Pulmonary artery endothelial cell (primary cell): ENCODE measurements around the gene MMADHC. TPM values are rescaled to one million over a fixed set of nuclear protein-coding genes. Genes with fewer than 3 reads are reported as not detected.
"Not testable (repeated sequence)": the region's sequence is repeated elsewhere in the genome, so short reads cannot be mapped to it uniquely, and the experiment has no call there.

ENCODE experiments used
- DNase-seq: peaks from one replicate; pipeline ENCODE4 v3.0.0-alpha.2; 2011; ENCODE audit warnings: low read depth, low spot score
- total RNA-seq: library from RNA; depleted of rRNA; stranded (reverse); fragments of >200 nt; gene quantifications from 2 replicates; pipeline ENCODE4 v1.2.3, GENCODE V29; 2014

Gene MMADHC
- total RNA-seq, 1 donor from 2014 or later: 174 TPM

- DNase-seq: no peak
Measured at GRCh38 chr2:149595056-149595963, 7.7 kb upstream of the MMADHC start.

GRCh38 chr2:149594411-149594810, 6.8 kb upstream of the MMADHC start:
- no peak for DNase-seq

GRCh38 chr2:149587950-149588487, 444 bp upstream of the MMADHC start:
- DNase-seq: no peak

GRCh38 chr2:149586898-149587219, 716 bp downstream of the MMADHC start:
- no peak for DNase-seq

- no peak for DNase-seq
Measured at GRCh38 chr2:149586063-149586462, 1.5 kb downstream of the MMADHC start.

- no peak for DNase-seq
Measured at GRCh38 chr2:149585166-149585885, 2.2 kb downstream of the MMADHC start.

- no peak for DNase-seq
Measured at GRCh38 chr2:149579972-149580882, 7.3 kb downstream of the MMADHC start.

- no peak for DNase-seq
Measured at GRCh38 chr2:149577269-149577668, 10.3 kb downstream of the MMADHC start.

- no peak for DNase-seq
Measured at GRCh38 chr2:149575752-149576151, 11.8 kb downstream of the MMADHC start.

GRCh38 chr2:149575277-149575676, 12.3 kb downstream of the MMADHC start:
- DNase-seq: no peak

GRCh38 chr2:149573760-149574159, 13.8 kb downstream of the MMADHC start:
- no peak for DNase-seq

GRCh38 chr2:149572102-149572953, 15.2 kb downstream of the MMADHC start:
- DNase-seq: no peak

GRCh38 chr2:149568138-149568537, 19.4 kb downstream of the MMADHC start:
- no peak for DNase-seq

GRCh38 chr2:149566652-149567051, 20.9 kb downstream of the MMADHC start:
- no peak for DNase-seq

- not testable (repeated sequence) for DNase-seq
Measured at GRCh38 chr2:149565625-149566024, 21.9 kb downstream of the MMADHC start.

- DNase-seq: no peak
Measured at GRCh38 chr2:149564983-149565382, 22.6 kb downstream of the MMADHC start.

GRCh38 chr2:149564097-149564496, 23.5 kb downstream of the MMADHC start:
- no peak for DNase-seq

- DNase-seq: no peak
Measured at GRCh38 chr2:149562324-149562723, 25.3 kb downstream of the MMADHC start.

- DNase-seq: no peak
Measured at GRCh38 chr2:149561309-149561926, 26.2 kb downstream of the MMADHC start.
